PC-9 (cell line): ENCODE results near the gene ITGBL1.

Experiments
- EZH2 ChIP-seq: fragments of 200-600 bp; sonication (generic); IDR thresholded peaks from 2 replicates; pipeline ENCODE4 v1.8.0; 2017; ENCODE audit warnings: antibody characterized with exemption, low read depth
- TF ChIP-seq, protein P1 (sequence below): fragments of 200-600 bp; sonication (generic); conservative IDR thresholded peaks from 2 replicates; pipeline ENCODE4 v1.6.1; 2017; ENCODE audit warnings: mixed run types, antibody characterized with exemption, mild to moderate bottlenecking, moderate library complexity

DNA sequence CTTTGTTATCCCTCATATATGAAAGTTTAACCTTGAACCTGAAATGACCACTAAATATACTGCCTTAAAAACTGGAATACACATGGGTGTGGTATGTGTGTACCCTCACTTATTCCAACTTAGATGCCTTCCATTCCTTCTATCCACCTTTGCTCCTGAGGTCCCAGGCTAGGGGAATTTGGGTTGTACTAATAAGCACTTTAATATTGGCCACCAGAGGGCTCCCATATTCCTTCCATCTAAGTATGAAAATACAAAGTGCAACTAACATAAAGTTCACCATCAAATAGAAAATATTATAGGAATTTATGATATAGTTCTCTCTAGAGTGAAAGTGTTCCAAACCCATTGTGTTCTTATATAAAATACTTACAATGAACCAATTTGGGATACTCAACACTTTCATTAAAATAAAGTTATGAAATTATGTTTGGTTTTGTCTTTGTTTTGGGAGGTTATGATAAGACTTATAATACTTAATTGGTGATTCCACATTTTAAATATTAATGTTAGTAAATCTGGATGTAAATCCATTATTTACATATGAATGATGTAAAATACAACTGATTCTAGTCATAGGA, 62.3 kb downstream of the ITGBL1 start:
- TF ChIP-seq, protein P1, sequence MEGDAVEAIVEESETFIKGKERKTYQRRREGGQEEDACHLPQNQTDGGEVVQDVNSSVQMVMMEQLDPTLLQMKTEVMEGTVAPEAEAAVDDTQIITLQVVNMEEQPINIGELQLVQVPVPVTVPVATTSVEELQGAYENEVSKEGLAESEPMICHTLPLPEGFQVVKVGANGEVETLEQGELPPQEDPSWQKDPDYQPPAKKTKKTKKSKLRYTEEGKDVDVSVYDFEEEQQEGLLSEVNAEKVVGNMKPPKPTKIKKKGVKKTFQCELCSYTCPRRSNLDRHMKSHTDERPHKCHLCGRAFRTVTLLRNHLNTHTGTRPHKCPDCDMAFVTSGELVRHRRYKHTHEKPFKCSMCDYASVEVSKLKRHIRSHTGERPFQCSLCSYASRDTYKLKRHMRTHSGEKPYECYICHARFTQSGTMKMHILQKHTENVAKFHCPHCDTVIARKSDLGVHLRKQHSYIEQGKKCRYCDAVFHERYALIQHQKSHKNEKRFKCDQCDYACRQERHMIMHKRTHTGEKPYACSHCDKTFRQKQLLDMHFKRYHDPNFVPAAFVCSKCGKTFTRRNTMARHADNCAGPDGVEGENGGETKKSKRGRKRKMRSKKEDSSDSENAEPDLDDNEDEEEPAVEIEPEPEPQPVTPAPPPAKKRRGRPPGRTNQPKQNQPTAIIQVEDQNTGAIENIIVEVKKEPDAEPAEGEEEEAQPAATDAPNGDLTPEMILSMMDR: peak; percentile 92
- no peak for TF ChIP-seq EZH2
